Stimulated activated naive CD8-positive, alpha-beta T cell treated with anti-CD3 and anti-CD28 coated beads, Interleukin-15, Interleukin-2, amounts not matched to agents 100 ng/mL and 50 ng/mL, for 24 hours (primary cell): ENCODE data around the gene ITPRID2.

Source experiments
- H3K27ac Mint-ChIP-seq: one replicate; pipeline ENCODE4 v1.8.0; 2021; ENCODE audit warnings: mild to moderate bottlenecking, mixed read lengths
- H3K27me3 Mint-ChIP-seq: one replicate; pipeline ENCODE4 v1.8.0; 2021; ENCODE audit warnings: mixed read lengths
- H3K36me3 Mint-ChIP-seq: one replicate; pipeline ENCODE4 v1.8.0; 2021; ENCODE audit warnings: low read depth, mixed read lengths
- H3K4me1 Mint-ChIP-seq: one replicate; pipeline ENCODE4 v1.8.0; 2021; ENCODE audit warnings: low read depth, mixed read lengths
- H3K4me3 Mint-ChIP-seq: one replicate; pipeline ENCODE4 v1.8.0; 2021; ENCODE audit warnings: mild to moderate bottlenecking, mixed read lengths
- H3K9me3 Mint-ChIP-seq: one replicate; pipeline ENCODE4 v1.8.0; 2021; ENCODE audit warnings: mixed read lengths

Gene ITPRID2

DNA sequence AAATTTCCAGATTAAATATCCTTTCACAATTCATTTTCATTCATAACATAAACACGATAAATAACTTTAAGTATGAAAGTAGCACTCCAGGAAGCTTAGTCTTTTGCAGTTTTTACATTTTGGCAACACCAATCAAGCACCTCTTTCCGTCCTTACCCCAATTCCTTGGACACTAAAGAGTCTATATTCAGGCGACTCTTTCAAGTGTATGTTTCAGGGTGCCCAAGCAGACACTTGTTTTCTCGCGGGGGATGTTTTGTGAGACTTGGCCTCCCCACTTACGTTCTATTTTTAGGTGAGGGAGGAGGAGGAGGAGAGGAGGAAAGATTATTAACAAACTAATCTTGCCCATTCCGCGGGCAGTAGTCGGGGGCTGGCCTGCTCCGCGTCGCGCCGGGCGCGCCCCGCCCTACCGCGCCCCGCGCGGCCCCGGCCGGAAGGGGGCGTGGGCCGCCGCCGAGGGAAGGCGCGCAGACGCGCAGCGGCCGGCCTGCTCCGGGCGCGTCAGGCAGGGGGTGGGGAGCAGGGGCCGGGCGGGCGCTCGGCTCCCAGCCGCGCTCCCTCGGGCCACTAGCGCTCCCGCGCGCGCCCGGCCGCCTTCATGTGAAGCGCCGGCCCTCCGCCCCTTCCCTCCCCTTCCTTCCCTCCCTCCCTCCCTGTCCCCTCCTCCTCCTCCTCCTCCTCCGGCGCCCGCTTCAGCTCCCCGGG lies at the start of gene ITPRID2:
Gene ITPRID2 (plus strand): TSS at position 473 of the 708 bp plus-strand sequence. CDS start 337 bp downstream, outside the sequence.
- peaks cover 31% of the 10 kb centered on the region for H3K27me3 Mint-ChIP-seq
- H3K9me3 Mint-ChIP-seq: no peaks in the 10 kb centered on the region
- peaks cover 25% of the 10 kb centered on the region for H3K36me3 Mint-ChIP-seq
- peaks cover 35% of the 10 kb centered on the region for H3K4me1 Mint-ChIP-seq
- peak within 1 kb of the TSS; percentile 97 for H3K4me3 Mint-ChIP-seq
- peak within 1 kb of the TSS; percentile 92 for H3K27ac Mint-ChIP-seq

DNA sequence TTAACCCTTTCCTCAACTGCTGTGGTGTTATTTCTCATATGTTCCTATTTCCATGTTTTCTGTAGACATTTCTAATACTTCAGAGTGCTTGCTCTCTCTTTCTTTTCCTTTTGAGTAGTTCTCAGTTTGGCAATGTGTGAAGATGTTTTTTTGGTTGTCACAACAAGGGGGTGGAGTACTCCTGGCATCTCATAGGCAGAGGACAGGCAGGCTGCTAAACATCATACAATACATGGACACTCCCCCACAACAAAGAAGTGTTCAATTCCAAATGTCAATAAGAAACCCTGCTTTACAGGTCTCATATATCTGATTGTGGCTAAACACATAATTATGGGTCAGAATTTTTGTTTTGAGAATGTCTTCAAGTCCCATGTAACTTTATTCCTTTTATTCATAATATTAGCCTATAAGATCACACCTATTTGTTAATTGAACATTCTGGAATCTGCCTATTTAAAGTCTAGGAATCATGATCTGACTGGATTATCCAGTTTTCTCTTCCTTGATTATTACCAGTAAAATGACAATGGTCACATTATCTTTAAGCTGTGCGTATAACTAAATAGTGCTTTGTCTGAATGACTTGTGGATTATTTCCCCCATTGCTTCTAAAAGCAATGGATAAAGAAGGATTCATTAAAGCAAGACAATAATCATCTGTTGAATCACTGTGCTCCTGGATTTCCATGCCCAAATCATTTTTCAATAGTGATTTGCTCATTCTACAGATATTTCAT lies 46.8 kb upstream of the ITPRID2 start:
- H3K4me3 Mint-ChIP-seq: no peak overlapping the region
- H3K27ac Mint-ChIP-seq: no peak overlapping the region
- H3K27me3 Mint-ChIP-seq: peaks cover 9% of the 10 kb centered on the region
- no peaks in the 10 kb centered on the region for H3K4me1 Mint-ChIP-seq
- H3K36me3 Mint-ChIP-seq: no peaks in the 10 kb centered on the region
- no peaks in the 10 kb centered on the region for H3K9me3 Mint-ChIP-seq

DNA sequence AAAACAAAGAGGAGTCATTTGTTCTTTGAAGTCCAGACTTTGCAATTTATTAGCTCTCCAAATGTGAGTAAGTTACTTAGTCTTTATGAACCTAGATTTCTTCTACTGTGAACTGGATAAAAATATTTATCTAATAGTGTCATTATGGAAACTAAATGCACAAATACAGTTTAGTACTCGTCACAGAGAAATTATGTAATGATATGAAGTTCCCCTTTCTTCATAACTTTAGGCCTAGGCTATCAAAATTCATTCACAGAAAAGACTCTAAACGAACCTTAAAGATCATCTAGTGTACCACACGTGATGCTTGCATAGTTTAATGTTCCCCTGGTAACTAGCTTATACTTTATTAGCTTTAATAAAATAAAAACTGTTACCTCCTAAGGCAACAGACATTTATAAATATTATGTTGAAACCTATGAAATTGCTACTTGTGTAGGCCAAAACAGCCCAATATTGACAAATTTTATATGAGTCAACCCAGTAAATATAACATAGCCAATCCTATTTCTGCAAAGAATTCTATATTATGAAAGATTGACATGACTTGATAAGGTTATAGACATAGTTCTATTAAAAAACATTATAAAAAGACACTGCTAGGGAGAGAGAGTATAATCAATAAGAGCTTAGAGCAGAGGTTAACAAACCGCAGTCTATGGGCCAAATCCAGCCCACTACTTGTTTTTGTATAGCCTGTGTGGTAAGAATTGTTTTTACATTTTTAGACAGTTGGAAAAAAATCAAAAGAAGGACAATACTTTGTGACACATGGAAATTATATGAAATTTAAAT lies 44.9 kb upstream of the ITPRID2 start:
- Mint-ChIP-seq H3K27me3 (peaks cover 4% of the 10 kb centered on the region), H3K9me3 (no peaks in the 10 kb centered on the region), H3K4me1 (no peaks in the 10 kb centered on the region), H3K4me3 (no peak overlapping the region), H3K36me3 (no peaks in the 10 kb centered on the region), H3K27ac (no peak overlapping the region)

DNA sequence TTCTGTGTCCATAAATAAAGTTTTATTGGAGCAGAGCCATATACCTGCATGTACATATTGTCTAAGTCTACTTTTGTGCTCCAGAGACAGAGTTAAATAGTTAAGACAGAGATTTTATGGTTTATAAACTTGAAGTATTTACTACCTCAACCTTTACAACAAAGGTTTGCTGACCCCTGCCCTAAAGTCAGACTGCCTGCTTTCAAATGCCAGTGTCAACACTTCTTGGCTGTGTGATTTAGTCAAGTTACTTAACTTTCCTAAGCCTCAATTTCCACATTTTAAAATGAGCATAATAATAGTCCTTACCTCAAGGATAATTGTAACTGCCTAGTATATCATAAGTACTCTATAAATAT lies 44.4 kb upstream of the ITPRID2 start:
- H3K4me3 Mint-ChIP-seq: no peak overlapping the region
- no peak overlapping the region for H3K27ac Mint-ChIP-seq
- H3K4me1 Mint-ChIP-seq: no peaks in the 10 kb centered on the region
- H3K9me3 Mint-ChIP-seq: no peaks in the 10 kb centered on the region
- no peaks in the 10 kb centered on the region for H3K36me3 Mint-ChIP-seq
- H3K27me3 Mint-ChIP-seq: peaks cover 4% of the 10 kb centered on the region

DNA sequence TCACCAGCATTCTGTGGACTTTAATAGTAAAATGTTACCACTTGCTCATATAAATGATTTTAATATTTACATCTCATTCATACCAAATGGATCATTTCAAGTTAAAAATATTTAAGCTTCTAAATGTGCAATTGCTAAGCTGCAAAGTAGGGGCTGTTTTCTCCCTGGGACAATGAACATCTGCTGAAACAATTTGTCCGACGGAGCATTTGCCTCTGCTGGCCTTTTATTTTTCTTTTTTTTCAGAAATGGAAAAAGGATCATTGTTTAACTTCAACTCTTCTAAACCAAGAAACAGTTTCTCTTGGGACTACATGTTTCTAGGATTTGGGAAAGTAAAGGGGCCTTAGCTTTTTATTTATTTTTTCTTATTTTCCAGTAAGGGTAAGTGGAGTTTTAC lies 43.8 kb upstream of the ITPRID2 start:
- no peaks in the 10 kb centered on the region for H3K4me1 Mint-ChIP-seq
- H3K27ac Mint-ChIP-seq: no peak overlapping the region
- no peak overlapping the region for H3K4me3 Mint-ChIP-seq
- no peaks in the 10 kb centered on the region for H3K36me3 Mint-ChIP-seq
- peaks cover 4% of the 10 kb centered on the region for H3K27me3 Mint-ChIP-seq
- no peaks in the 10 kb centered on the region for H3K9me3 Mint-ChIP-seq

DNA sequence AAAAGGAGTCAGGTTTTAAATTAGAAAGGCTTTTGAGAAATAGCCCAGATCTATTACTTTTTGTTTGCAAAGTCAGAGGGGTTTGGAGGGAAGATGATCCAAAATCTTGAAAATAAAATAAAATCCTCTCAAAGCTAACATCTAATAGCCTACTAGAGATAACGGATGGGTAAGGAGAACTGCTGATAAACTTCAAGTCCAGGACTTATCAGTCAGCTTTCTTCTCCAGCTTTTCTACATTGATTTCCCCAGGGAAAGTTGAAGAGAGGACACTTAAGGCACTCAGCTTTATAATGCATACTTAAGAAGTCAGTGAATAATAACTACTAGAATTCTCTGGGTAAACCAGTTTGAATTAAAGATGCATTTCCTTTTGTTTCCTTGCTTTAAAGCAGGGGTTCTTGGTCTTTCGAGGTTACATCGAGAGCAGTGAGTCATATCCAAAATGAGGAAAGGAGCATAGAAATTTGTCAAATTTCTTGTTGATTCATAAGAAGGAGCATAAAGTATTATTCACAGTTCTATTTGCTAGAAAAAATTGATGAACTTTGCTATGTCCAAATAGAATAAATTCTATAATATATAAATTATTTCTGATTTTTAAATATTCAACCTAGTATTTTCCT lies 43.2 kb upstream of the ITPRID2 start:
- H3K9me3 Mint-ChIP-seq: no peaks in the 10 kb centered on the region
- H3K4me3 Mint-ChIP-seq: no peak overlapping the region
- no peak overlapping the region for H3K27ac Mint-ChIP-seq
- H3K4me1 Mint-ChIP-seq: no peaks in the 10 kb centered on the region
- H3K27me3 Mint-ChIP-seq: peaks cover 4% of the 10 kb centered on the region
- no peaks in the 10 kb centered on the region for H3K36me3 Mint-ChIP-seq

DNA sequence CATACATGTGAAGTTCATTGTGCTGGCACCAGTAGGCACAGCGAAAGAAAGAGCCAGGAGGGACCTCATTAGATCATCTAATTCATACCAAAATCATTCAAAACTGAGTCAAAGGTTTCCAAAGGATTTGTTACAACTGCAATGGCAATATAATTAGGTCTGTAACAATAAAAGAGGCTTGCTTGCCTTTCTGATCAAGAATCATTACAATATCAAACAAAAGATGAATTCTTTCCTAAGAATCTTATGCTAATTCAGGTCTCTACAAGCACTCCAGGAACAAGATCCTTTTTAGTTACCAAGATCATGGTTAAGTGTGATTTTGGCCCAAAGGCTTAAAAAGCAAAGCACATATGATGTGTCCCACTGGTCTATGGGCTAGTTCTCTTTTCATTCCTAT lies 41.9 kb upstream of the ITPRID2 start:
- H3K27me3 Mint-ChIP-seq: peaks cover under 1% of the 10 kb centered on the region
- no peaks in the 10 kb centered on the region for H3K9me3 Mint-ChIP-seq
- H3K27ac Mint-ChIP-seq: no peak overlapping the region
- H3K4me1 Mint-ChIP-seq: no peaks in the 10 kb centered on the region
- no peaks in the 10 kb centered on the region for H3K36me3 Mint-ChIP-seq
- no peak overlapping the region for H3K4me3 Mint-ChIP-seq

DNA sequence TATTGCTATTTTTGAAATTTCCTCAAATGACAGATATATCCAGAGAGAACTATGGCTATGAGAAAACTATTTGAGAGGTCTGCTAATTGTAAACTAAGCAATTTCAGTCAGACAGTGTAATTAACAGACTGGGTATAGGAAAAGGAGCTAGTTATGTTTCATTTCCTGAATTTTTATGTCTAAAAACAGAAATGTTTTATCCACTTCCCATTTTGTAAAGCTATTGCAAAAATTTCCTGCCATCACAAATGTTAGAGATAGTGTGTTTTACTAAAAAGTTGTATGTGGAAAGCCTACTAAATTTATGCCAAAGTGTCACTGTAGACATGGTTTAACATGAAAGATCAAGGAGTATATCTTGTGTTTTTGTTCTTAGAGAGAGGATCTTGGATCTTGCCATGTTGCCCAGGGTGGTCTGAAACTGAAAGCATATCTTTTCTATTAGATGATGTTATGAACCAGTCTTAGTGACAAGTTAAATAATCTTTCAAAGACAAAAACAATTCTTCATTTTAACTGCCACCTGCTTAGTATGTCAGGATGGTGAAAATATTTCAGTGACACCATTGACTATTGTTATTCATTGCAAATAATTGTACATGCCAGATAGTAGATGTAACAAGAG lies 40.5 kb upstream of the ITPRID2 start:
- no peak overlapping the region for H3K27ac Mint-ChIP-seq
- no peaks in the 10 kb centered on the region for H3K36me3 Mint-ChIP-seq
- no peak overlapping the region for H3K4me3 Mint-ChIP-seq
- no peaks in the 10 kb centered on the region for H3K9me3 Mint-ChIP-seq
- H3K4me1 Mint-ChIP-seq: no peaks in the 10 kb centered on the region
- H3K27me3 Mint-ChIP-seq: no peaks in the 10 kb centered on the region

DNA sequence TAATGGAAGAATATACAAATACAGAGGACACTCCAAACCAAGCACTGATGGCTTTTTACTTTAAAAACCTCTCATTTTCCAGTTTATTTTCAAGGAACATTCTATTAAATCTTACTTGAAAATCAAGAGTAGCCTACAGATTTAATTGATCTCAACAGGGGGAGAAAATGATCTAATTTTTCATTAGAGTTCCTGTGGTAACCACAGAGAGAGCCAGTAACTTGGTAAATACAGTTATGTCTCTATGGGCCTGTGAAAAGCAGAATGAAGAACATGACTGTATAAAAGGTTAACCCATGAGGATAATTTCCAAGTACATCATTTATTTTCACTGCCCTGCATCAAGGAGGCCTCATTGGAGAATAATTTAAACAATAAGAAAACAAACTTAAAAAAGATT lies 39.8 kb upstream of the ITPRID2 start:
- Mint-ChIP-seq H3K4me3 (no peak overlapping the region), H3K27me3 (no peaks in the 10 kb centered on the region), H3K27ac (no peak overlapping the region), H3K36me3 (no peaks in the 10 kb centered on the region), H3K4me1 (no peaks in the 10 kb centered on the region), H3K9me3 (no peaks in the 10 kb centered on the region)

DNA sequence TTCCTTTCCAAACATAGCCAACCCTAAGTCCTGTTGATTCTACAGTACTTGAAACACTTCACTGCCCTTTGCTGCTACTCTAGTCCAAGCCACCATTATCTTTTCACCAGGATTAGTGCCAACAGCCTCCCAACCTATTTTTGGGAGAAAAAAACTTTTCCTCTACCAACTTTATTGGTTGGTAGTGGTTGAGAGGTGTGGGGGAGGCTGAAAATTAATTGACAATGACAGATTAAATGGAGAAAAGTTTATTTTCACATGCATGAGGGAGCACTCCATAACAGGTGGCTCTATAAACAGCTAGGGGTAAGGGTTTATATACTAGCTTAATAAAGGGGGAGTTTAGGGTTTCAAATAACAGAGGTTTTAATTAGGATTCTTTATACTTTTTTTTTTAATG lies 37.8 kb upstream of the ITPRID2 start:
- H3K27ac Mint-ChIP-seq: no peak overlapping the region
- H3K27me3 Mint-ChIP-seq: no peaks in the 10 kb centered on the region
- H3K4me1 Mint-ChIP-seq: no peaks in the 10 kb centered on the region
- H3K36me3 Mint-ChIP-seq: no peaks in the 10 kb centered on the region
- no peak overlapping the region for H3K4me3 Mint-ChIP-seq
- no peaks in the 10 kb centered on the region for H3K9me3 Mint-ChIP-seq

DNA sequence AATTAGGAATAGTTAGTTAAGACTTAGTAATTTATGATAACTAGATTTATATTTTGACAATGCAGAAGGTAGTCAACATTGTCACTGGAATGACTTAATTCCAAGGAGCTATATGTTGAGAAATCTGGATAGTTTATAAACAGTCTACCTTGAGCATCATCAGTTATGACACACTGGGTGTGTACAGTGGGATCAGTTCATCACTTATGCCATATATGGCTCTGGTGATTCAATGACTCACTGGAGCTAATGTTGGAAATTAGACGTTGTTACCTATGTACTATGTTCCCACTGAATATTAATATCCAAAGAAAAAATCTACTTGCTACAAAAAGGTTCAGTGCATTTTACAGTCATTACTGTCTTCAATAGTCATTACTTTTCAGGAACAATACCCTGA lies 34.0 kb upstream of the ITPRID2 start:
- H3K4me1 Mint-ChIP-seq: no peaks in the 10 kb centered on the region
- no peaks in the 10 kb centered on the region for H3K36me3 Mint-ChIP-seq
- H3K9me3 Mint-ChIP-seq: no peaks in the 10 kb centered on the region
- no peak overlapping the region for H3K27ac Mint-ChIP-seq
- no peak overlapping the region for H3K4me3 Mint-ChIP-seq
- no peaks in the 10 kb centered on the region for H3K27me3 Mint-ChIP-seq

DNA sequence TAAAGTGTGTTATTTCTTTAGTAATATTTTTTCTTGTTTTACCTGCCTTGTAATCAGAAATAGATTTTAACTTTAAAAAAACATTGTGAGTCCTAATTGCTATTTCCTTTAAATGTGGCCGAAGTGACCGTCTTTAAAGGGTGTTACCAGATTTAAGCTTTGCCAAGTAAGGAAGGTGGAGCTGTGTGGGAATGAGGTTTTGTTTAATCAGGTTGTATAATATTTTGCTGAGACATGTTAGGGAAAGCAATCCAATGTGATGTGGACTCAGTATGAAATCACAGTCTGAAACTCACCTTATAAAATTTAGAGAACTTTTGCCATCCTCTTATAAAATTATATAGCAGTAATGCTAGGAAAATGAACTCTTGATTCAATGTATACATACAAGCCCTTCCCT lies 32.9 kb upstream of the ITPRID2 start:
- H3K4me3 Mint-ChIP-seq: no peak overlapping the region
- H3K4me1 Mint-ChIP-seq: no peaks in the 10 kb centered on the region
- H3K36me3 Mint-ChIP-seq: no peaks in the 10 kb centered on the region
- no peaks in the 10 kb centered on the region for H3K27me3 Mint-ChIP-seq
- no peak overlapping the region for H3K27ac Mint-ChIP-seq
- H3K9me3 Mint-ChIP-seq: no peaks in the 10 kb centered on the region

DNA sequence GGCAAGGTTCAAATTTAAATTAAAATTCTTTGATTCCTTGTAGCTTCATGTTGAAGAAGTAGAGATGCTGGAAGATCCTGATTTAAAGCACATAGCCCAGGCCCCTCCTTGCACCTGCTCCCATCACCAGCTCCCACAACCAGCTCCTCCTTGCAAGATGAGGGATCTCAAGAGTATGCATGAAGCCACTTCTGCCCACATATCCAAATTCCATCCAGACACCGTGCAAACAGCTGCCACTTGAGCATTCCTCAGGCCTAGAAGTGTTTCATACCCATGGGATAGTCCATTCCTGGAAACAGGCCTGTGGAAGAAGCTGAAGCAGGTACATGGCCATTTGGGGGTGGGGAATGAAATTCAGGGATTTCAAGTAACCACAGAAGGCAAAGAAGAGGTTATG lies 32.4 kb upstream of the ITPRID2 start:
- Mint-ChIP-seq H3K36me3 (no peaks in the 10 kb centered on the region), H3K4me1 (no peaks in the 10 kb centered on the region), H3K4me3 (no peak overlapping the region), H3K9me3 (no peaks in the 10 kb centered on the region), H3K27me3 (peaks cover under 1% of the 10 kb centered on the region), H3K27ac (no peak overlapping the region)

DNA sequence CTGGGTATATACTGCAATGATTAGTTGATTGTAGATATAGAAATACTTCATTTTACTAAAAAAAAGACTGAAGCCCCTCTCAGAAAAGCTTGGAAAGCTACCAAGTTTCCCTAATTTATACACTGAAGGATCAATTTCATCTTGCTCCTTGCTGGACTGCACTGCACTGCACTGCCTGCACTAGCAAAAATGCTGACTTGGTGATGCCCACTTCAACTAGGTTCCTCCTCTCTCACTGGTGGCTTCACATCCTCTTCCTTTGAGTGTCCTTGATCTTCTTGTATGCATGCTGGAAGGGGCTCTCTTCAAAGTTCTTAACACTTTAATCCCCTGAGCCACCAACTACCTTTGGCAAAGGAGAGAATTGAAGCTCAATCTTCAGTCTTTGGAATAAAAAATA lies 31.7 kb upstream of the ITPRID2 start:
- Mint-ChIP-seq H3K9me3 (no peaks in the 10 kb centered on the region), H3K27me3 (peaks cover 3% of the 10 kb centered on the region), H3K27ac (no peak overlapping the region), H3K4me3 (no peak overlapping the region), H3K36me3 (no peaks in the 10 kb centered on the region), H3K4me1 (no peaks in the 10 kb centered on the region)
